ENCODE results near the gene FHAD1. TPM values are rescaled to one million over a fixed set of nuclear protein-coding genes. Genes with fewer than 3 reads are reported as not detected.

FHAD1 gene
- total and polyA plus RNA-seq, 9 of the 15 experiments (the other 6 are each of a cell fraction or from before 2014, with no cell fraction given) = 0.32 to 2.1 (median 1.5) TPM; not detected in 1

GRCh38 chr1:15424146-15424667, 177.2 kb downstream of the FHAD1 start (continued):
- TF ChIP-seq HDAC3 (IDR thresholded peaks at IDR 0.05; ENCODE audit: borderline replicate concordance, partially characterized antibody) (no peak), CXXC5 (CRISPR knock-in tag; IDR thresholded peaks at IDR 0.05) (peak; percentile 32; the same call in 1 of the 2 replicates), ZBTB34 (CRISPR knock-in tag; IDR thresholded peaks at IDR 0.05) (no peak), MTA2 (IDR thresholded peaks at IDR 0.05; ENCODE audit: low read depth) (peak; percentile 82), ARNT (IDR thresholded peaks at IDR 0.05) (0 out of 4 replicates have a peak, but pooled peaks of 1 of the 2 experiments have one; percentile 23), ZEB2 (IDR thresholded peaks at IDR 0.05) (0 out of 2 replicates have a peak, but pooled peaks have one; percentile 18), DACH1 (IDR thresholded peaks at IDR 0.05; ENCODE audit: partially characterized antibody) (peak; percentile 87), MEF2A (IDR thresholded peaks at IDR 0.05; ENCODE audit: control insufficient read depth, low read depth, low read length) (0 out of 2 replicates have a peak, but pooled peaks have one; percentile 17), KLF16 (IDR thresholded peaks at IDR 0.05) (peak; percentile 88), TCF7 (IDR thresholded peaks at IDR 0.05; ENCODE audit: borderline replicate concordance) (no peak), TAF1 (IDR thresholded peaks at IDR 0.05; ENCODE audit: control insufficient read depth, extremely low read depth, insufficient read depth, low read length, severe bottlenecking) (peak; percentile 23), KHSRP (IDR thresholded peaks at IDR 0.05) (no peak), ZKSCAN1 (IDR thresholded peaks at IDR 0.05; ENCODE audit: low read depth, low read length) (0 out of 2 replicates have a peak, but pooled peaks have one; percentile 2), POLR2H (tag; IDR thresholded peaks at IDR 0.05; ENCODE audit: low read depth) (no peak), RBFOX2 (IDR thresholded peaks at IDR 0.05; ENCODE audit: low read depth, low read length) (0 out of 2 replicates have a peak, but pooled peaks have one; percentile 12), MNT (conservative IDR thresholded peaks at IDR 0.05) (0 out of 4 replicates have a peak, but pooled peaks of 1 of the 2 experiments have one; percentile 18), VEZF1 (CRISPR knock-in tag; IDR thresholded peaks at IDR 0.05) (peak; percentile 68), ZNF445 (CRISPR knock-in tag; IDR thresholded peaks at IDR 0.05; ENCODE audit: low read depth) (no peak), FOXK2 (conservative IDR thresholded peaks at IDR 0.05 in 1 of 2, IDR thresholded peaks at IDR 0.05 in 1 of 2; ENCODE audit: low read depth in 2 of 2) (peak; percentile 48 to 58; a peak in 2 of 4 replicates), POLR2AphosphoS5 (IDR thresholded peaks at IDR 0.05; ENCODE audit: control insufficient read depth, insufficient read depth, low read depth, low read length) (peak; percentile 91), SP2 (IDR thresholded peaks at IDR 0.05; ENCODE audit: extremely low read depth, low read depth, low read length, poor library complexity, severe bottlenecking) (no peak), ARID1B (IDR thresholded peaks at IDR 0.05) (peak; percentile 89)
- TF ChIP-seq, protein P1, sequence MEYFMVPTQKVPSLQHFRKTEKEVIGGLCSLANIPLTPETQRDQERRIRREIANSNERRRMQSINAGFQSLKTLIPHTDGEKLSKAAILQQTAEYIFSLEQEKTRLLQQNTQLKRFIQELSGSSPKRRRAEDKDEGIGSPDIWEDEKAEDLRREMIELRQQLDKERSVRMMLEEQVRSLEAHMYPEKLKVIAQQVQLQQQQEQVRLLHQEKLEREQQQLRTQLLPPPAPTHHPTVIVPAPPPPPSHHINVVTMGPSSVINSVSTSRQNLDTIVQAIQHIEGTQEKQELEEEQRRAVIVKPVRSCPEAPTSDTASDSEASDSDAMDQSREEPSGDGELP (CRISPR knock-in tag; IDR thresholded peaks at IDR 0.05; ENCODE audit: borderline replicate concordance) = peak; percentile 99

All from K562 (cell line).